ENCODE data around the gene AHI1. TPM values are rescaled to one million over a fixed set of nuclear protein-coding genes. Genes with fewer than 3 reads are reported as not detected.

The AHI1 gene
- total RNA-seq, 4 donors from 2014 or later = 17.3 to 50.4 (median 24.5) TPM

GRCh38 chr6:135411849-135412248 is 85.7 kb downstream of the AHI1 start:
- no peak for TF ChIP-seq CTCF (IDR thresholded peaks at IDR 0.05; ENCODE audit: low read depth)

- TF ChIP-seq CTCF (IDR thresholded peaks at IDR 0.05; ENCODE audit: low read depth) = no peak
These were observed 86.2 kb downstream of the AHI1 start for GRCh38 chr6:135411339-135411738.

- no peak for TF ChIP-seq CTCF (IDR thresholded peaks at IDR 0.05; ENCODE audit: low read depth)
These were observed 86.7 kb downstream of the AHI1 start for GRCh38 chr6:135410856-135411255.

GRCh38 chr6:135403584-135403983 is 94.0 kb downstream of the AHI1 start:
- TF ChIP-seq CTCF (IDR thresholded peaks at IDR 0.05; ENCODE audit: low read depth) = no peak

- TF ChIP-seq CTCF (IDR thresholded peaks at IDR 0.05; ENCODE audit: low read depth) = no peak
These were observed 95.2 kb downstream of the AHI1 start for GRCh38 chr6:135402311-135402710.

- no peak for TF ChIP-seq CTCF (IDR thresholded peaks at IDR 0.05; ENCODE audit: low read depth)
These were observed 100.2 kb downstream of the AHI1 start for GRCh38 chr6:135397172-135397952.

- TF ChIP-seq CTCF (IDR thresholded peaks at IDR 0.05; ENCODE audit: low read depth) = no peak
These were observed 102.4 kb downstream of the AHI1 start for GRCh38 chr6:135395136-135395535.
